ENCODE data around the gene OR1Q1.
A peak's percentile ranks its signal among the peaks of the same experiment; 100 is the strongest.

OR1Q1 gene

GRCh38 chr9:122609804-122610203 lies 4.7 kb upstream of the OR1Q1 start:
- no peak overlapping the region for H2AFZ ChIP-seq (ENCODE audit: low read length)
- H3K4me1 ChIP-seq (ENCODE audit: control insufficient read depth in 2 of 2, insufficient read depth in 1 of 2, low read depth in 1 of 2, low read length in 2 of 2): no peaks in the 10 kb centered on the region
- H3K27ac ChIP-seq (replicated peaks; ENCODE audit: low read length): no peak overlapping the region
- no peak for DNase-seq (ENCODE audit: low spot score)
- no CpG with 5 or more reads among the region's 4 CpGs for whole genome bisulfite sequencing, 2 donors (ENCODE audit: extremely low coverage in 2 of 2, insufficient read length in 2 of 2, insufficient replicate concordance in 1 of 2)
- no peak overlapping the region for H2BK5ac ChIP-seq (ENCODE audit: low read length)
- H3K14ac ChIP-seq (ENCODE audit: low read length): peak overlapping the region; percentile 32
- no peak overlapping the region for H4K8ac ChIP-seq (ENCODE audit: low read depth, low read length)
- H2AK5ac ChIP-seq (ENCODE audit: low read depth, low read length): no peak overlapping the region
- no peak overlapping the region for H3K18ac ChIP-seq (ENCODE audit: low read length)
- no peak overlapping the region for H4K91ac ChIP-seq (ENCODE audit: low read depth, low read length, poor library complexity)
- no peak overlapping the region for H3K4me2 ChIP-seq (ENCODE audit: insufficient read depth, low read length, poor library complexity, severe bottlenecking)
- H3K4me3 ChIP-seq (ENCODE audit: low read length in 2 of 2): no peak overlapping the region
- no peak overlapping the region for H3K4ac ChIP-seq (ENCODE audit: low read length)
- H2BK15ac ChIP-seq (ENCODE audit: low read length): no peak overlapping the region
- H3K9me3 ChIP-seq (replicated peaks in 1 of 2; ENCODE audit: control insufficient read depth in 2 of 2, insufficient read depth in 1 of 2, low read depth in 1 of 2, low read length in 2 of 2): peaks cover 0 to 28% of the 10 kb centered on the region in 2 donors
- H3K36me3 ChIP-seq (replicated peaks in 1 of 2; ENCODE audit: control insufficient read depth in 2 of 2, insufficient read depth in 2 of 2, low read length in 2 of 2): no peaks in the 10 kb centered on the region
- H3K23ac ChIP-seq (ENCODE audit: low read depth, low read length, poor library complexity): no peak overlapping the region
- peaks cover 0 to 2% (median 0%) of the 10 kb centered on the region in 3 experiments for H3K27me3 ChIP-seq (ENCODE audit: control insufficient read depth in 3 of 3, insufficient read depth in 3 of 3, low read depth in 1 of 3, low read length in 3 of 3)
- H2BK12ac ChIP-seq (ENCODE audit: low read length): no peak overlapping the region
- H3K79me1 ChIP-seq (ENCODE audit: low read depth, low read length): no peaks in the 10 kb centered on the region
- no peak overlapping the region for H2BK120ac ChIP-seq (ENCODE audit: low read depth, low read length)
- H3K9ac ChIP-seq (ENCODE audit: low read depth, low read length, poor library complexity): no peak overlapping the region

GRCh38 chr9:122619996-122620395 lies 5.5 kb downstream of the OR1Q1 start:
- Histone ChIP-seq H3K18ac (ENCODE audit: low read length) (no peak overlapping the region), H3K9me3 (replicated peaks in 1 of 2; ENCODE audit: control insufficient read depth in 2 of 2, insufficient read depth in 1 of 2, low read depth in 1 of 2, low read length in 2 of 2) (peaks cover 0 to 7% of the 10 kb centered on the region in 2 donors), H2BK12ac (ENCODE audit: low read length) (no peak overlapping the region), H3K79me1 (ENCODE audit: low read depth, low read length) (no peaks in the 10 kb centered on the region), H4K91ac (ENCODE audit: low read depth, low read length, poor library complexity) (no peak overlapping the region), H3K36me3 (replicated peaks in 1 of 2; ENCODE audit: control insufficient read depth in 2 of 2, insufficient read depth in 2 of 2, low read length in 2 of 2) (no peaks in the 10 kb centered on the region), H3K9ac (ENCODE audit: low read depth, low read length, poor library complexity) (no peak overlapping the region), H4K8ac (ENCODE audit: low read depth, low read length) (no peak overlapping the region), H2BK15ac (ENCODE audit: low read length) (no peak overlapping the region), H3K27me3 (ENCODE audit: control insufficient read depth in 3 of 3, insufficient read depth in 3 of 3, low read depth in 1 of 3, low read length in 3 of 3) (peaks cover 0 to 5% (median 0%) of the 10 kb centered on the region in 3 experiments), H3K4me1 (ENCODE audit: control insufficient read depth in 2 of 2, insufficient read depth in 1 of 2, low read depth in 1 of 2, low read length in 2 of 2) (no peaks in the 10 kb centered on the region), H3K23ac (ENCODE audit: low read depth, low read length, poor library complexity) (no peak overlapping the region), H3K4me2 (ENCODE audit: insufficient read depth, low read length, poor library complexity, severe bottlenecking) (no peak overlapping the region), H2AFZ (ENCODE audit: low read length) (no peak overlapping the region), H3K4ac (ENCODE audit: low read length) (no peak overlapping the region), H3K14ac (ENCODE audit: low read length) (no peak overlapping the region), H3K27ac (replicated peaks; ENCODE audit: low read length) (no peak overlapping the region), H3K4me3 (ENCODE audit: low read length in 2 of 2) (no peak overlapping the region), H2BK120ac (ENCODE audit: low read depth, low read length) (no peak overlapping the region), H2AK5ac (ENCODE audit: low read depth, low read length) (no peak overlapping the region), H2BK5ac (ENCODE audit: low read length) (no peak overlapping the region)
- DNase-seq (ENCODE audit: low spot score): no peak
- no CpG with 5 or more reads among the region's 7 CpGs for WGBS, 2 donors (ENCODE audit: extremely low coverage in 2 of 2, insufficient read length in 2 of 2, insufficient replicate concordance in 1 of 2)

GRCh38 chr9:122642226-122642625 lies 27.7 kb downstream of the OR1Q1 start:
- H4K91ac ChIP-seq (ENCODE audit: low read depth, low read length, poor library complexity): no peak overlapping the region
- no peak overlapping the region for H2BK120ac ChIP-seq (ENCODE audit: low read depth, low read length)
- H3K27ac ChIP-seq (replicated peaks; ENCODE audit: low read length): no peak overlapping the region
- no peak overlapping the region for H2BK15ac ChIP-seq (ENCODE audit: low read length)
- no peaks in the 10 kb centered on the region for H3K27me3 ChIP-seq (ENCODE audit: control insufficient read depth in 3 of 3, insufficient read depth in 3 of 3, low read depth in 1 of 3, low read length in 3 of 3)
- H3K14ac ChIP-seq (ENCODE audit: low read length): no peak overlapping the region
- no peaks in the 10 kb centered on the region for H3K4me1 ChIP-seq (ENCODE audit: control insufficient read depth in 2 of 2, insufficient read depth in 1 of 2, low read depth in 1 of 2, low read length in 2 of 2)
- H2AK5ac ChIP-seq (ENCODE audit: low read depth, low read length): no peak overlapping the region
- no peak overlapping the region for H2AFZ ChIP-seq (ENCODE audit: low read length)
- H3K23ac ChIP-seq (ENCODE audit: low read depth, low read length, poor library complexity): no peak overlapping the region
- no peak overlapping the region for H3K4ac ChIP-seq (ENCODE audit: low read length)
- H4K8ac ChIP-seq (ENCODE audit: low read depth, low read length): no peak overlapping the region
- H2BK12ac ChIP-seq (ENCODE audit: low read length): no peak overlapping the region
- H3K9ac ChIP-seq (ENCODE audit: low read depth, low read length, poor library complexity): no peak overlapping the region
- no peak overlapping the region for H3K4me2 ChIP-seq (ENCODE audit: insufficient read depth, low read length, poor library complexity, severe bottlenecking)
- no peaks in the 10 kb centered on the region for H3K36me3 ChIP-seq (replicated peaks in 1 of 2; ENCODE audit: control insufficient read depth in 2 of 2, insufficient read depth in 2 of 2, low read length in 2 of 2)
- H3K79me1 ChIP-seq (ENCODE audit: low read depth, low read length): no peaks in the 10 kb centered on the region
- H2BK5ac ChIP-seq (ENCODE audit: low read length): no peak overlapping the region
- peaks cover 0 to 13% of the 10 kb centered on the region in 2 donors for H3K9me3 ChIP-seq (replicated peaks in 1 of 2; ENCODE audit: control insufficient read depth in 2 of 2, insufficient read depth in 1 of 2, low read depth in 1 of 2, low read length in 2 of 2)
- H3K18ac ChIP-seq (ENCODE audit: low read length): no peak overlapping the region
- WGBS, 2 donors (ENCODE audit: extremely low coverage in 2 of 2, insufficient read length in 2 of 2, insufficient replicate concordance in 1 of 2): no CpG with 5 or more reads among the region's 2 CpGs
- DNase-seq (ENCODE audit: low spot score): no peak
- H3K4me3 ChIP-seq (ENCODE audit: low read length in 2 of 2): peak overlapping the region in 1 of 2 donors; percentile 58

- H2AK5ac ChIP-seq (ENCODE audit: low read depth, low read length): no peak overlapping the region
- no peak overlapping the region for H4K91ac ChIP-seq (ENCODE audit: low read depth, low read length, poor library complexity)
- no peaks in the 10 kb centered on the region for H3K79me1 ChIP-seq (ENCODE audit: low read depth, low read length)
- H3K9ac ChIP-seq (ENCODE audit: low read depth, low read length, poor library complexity): no peak overlapping the region
- no peaks in the 10 kb centered on the region for H3K4me1 ChIP-seq (ENCODE audit: control insufficient read depth in 2 of 2, insufficient read depth in 1 of 2, low read depth in 1 of 2, low read length in 2 of 2)
- H3K4me3 ChIP-seq (ENCODE audit: low read length in 2 of 2): no peak overlapping the region
- H3K27me3 ChIP-seq (ENCODE audit: control insufficient read depth in 3 of 3, insufficient read depth in 3 of 3, low read depth in 1 of 3, low read length in 3 of 3): peaks cover 0 to 10% (median 0%) of the 10 kb centered on the region in 3 experiments
- no peak overlapping the region for H3K23ac ChIP-seq (ENCODE audit: low read depth, low read length, poor library complexity)
- H3K9me3 ChIP-seq (replicated peaks in 1 of 2; ENCODE audit: control insufficient read depth in 2 of 2, insufficient read depth in 1 of 2, low read depth in 1 of 2, low read length in 2 of 2): peaks cover 0 to 14% of the 10 kb centered on the region in 2 donors
- no peak overlapping the region for H2BK15ac ChIP-seq (ENCODE audit: low read length)
- no peak overlapping the region for H2BK120ac ChIP-seq (ENCODE audit: low read depth, low read length)
- H2BK12ac ChIP-seq (ENCODE audit: low read length): no peak overlapping the region
- no peak overlapping the region for H3K18ac ChIP-seq (ENCODE audit: low read length)
- H4K8ac ChIP-seq (ENCODE audit: low read depth, low read length): no peak overlapping the region
- H3K27ac ChIP-seq (replicated peaks; ENCODE audit: low read length): no peak overlapping the region
- no peak overlapping the region for H2BK5ac ChIP-seq (ENCODE audit: low read length)
- WGBS, 2 donors (ENCODE audit: extremely low coverage in 2 of 2, insufficient read length in 2 of 2, insufficient replicate concordance in 1 of 2): no CpG with 5 or more reads among the region's 1 CpG
- DNase-seq (ENCODE audit: low spot score): no peak
- H2AFZ ChIP-seq (ENCODE audit: low read length): no peak overlapping the region
- H3K36me3 ChIP-seq (replicated peaks in 1 of 2; ENCODE audit: control insufficient read depth in 2 of 2, insufficient read depth in 2 of 2, low read length in 2 of 2): no peaks in the 10 kb centered on the region
- no peak overlapping the region for H3K4ac ChIP-seq (ENCODE audit: low read length)
- H3K4me2 ChIP-seq (ENCODE audit: insufficient read depth, low read length, poor library complexity, severe bottlenecking): no peak overlapping the region
- H3K14ac ChIP-seq (ENCODE audit: low read length): no peak overlapping the region
Observed at GRCh38 chr9:122656378-122656777, 41.8 kb downstream of the OR1Q1 start.
